ENCODE data around the gene GK. TPM values are rescaled to one million over a fixed set of nuclear protein-coding genes. Genes with fewer than 3 reads are reported as not detected.

Gene GK
- total RNA-seq, 3 donors from 2014 or later (not counting 1 experiment from before 2014, with no cell fraction given) = 5.1 to 10.2 (median 7.6) TPM

GRCh38 chrX:30690330-30690729 lies 37.1 kb downstream of the GK start:
- H3K4me1 Mint-ChIP-seq = no peaks in the 10 kb centered on the region

GRCh38 chrX:30693999-30694650 lies 40.9 kb downstream of the GK start:
- no peaks in the 10 kb centered on the region for H3K27me3 Mint-ChIP-seq (ENCODE audit: low read depth in 2 of 2)
- Histone ChIP-seq H3K27ac (ENCODE audit: low read length) (no peak overlapping the region), H3K4me3 (ENCODE audit: low read length) (no peak overlapping the region), H3K9me3 (ENCODE audit: control insufficient read depth, insufficient read depth, low read length) (no peaks in the 10 kb centered on the region), H3K4me1 (ENCODE audit: control insufficient read depth, insufficient read depth, low read length) (no peaks in the 10 kb centered on the region), H3K27me3 (ENCODE audit: control insufficient read depth, insufficient read depth, low read length) (no peaks in the 10 kb centered on the region), H3K36me3 (ENCODE audit: control insufficient read depth, insufficient read depth, low read length) (peaks cover 3% of the 10 kb centered on the region)
- DNase-seq = no peak
- no peaks in the 10 kb centered on the region for H3K4me1 Mint-ChIP-seq
- H3K36me3 Mint-ChIP-seq = no peaks in the 10 kb centered on the region
- no peaks in the 10 kb centered on the region for H3K9me3 Mint-ChIP-seq
- H3K27ac Mint-ChIP-seq = no peak overlapping the region
- 90% methylated on average over 2 of the region's 4 CpGs for WGBS (ENCODE audit: insufficient coverage)
- H3K4me3 Mint-ChIP-seq = no peak overlapping the region
- TF ChIP-seq CTCF (IDR thresholded peaks at IDR 0.05) = no peak
- intact Hi-C loops (cut with micrococcal nuclease) = no loop called here
- no peak for ATAC-seq

More at GRCh38 chrX:30690330-30690729, 37.1 kb downstream of the GK start:
- no peak for DNase-seq
- no CpG with 5 or more reads among the region's 3 CpGs for WGBS (ENCODE audit: insufficient coverage)
- H3K27me3 Mint-ChIP-seq (ENCODE audit: low read depth in 2 of 2) = no peaks in the 10 kb centered on the region
- no peak overlapping the region for H3K4me3 Mint-ChIP-seq
- intact Hi-C loops (cut with micrococcal nuclease) = no loop called here
- H3K27ac Mint-ChIP-seq = no peak overlapping the region
- TF ChIP-seq CTCF (IDR thresholded peaks at IDR 0.05) = no peak
- no peak overlapping the region for H3K4me3 ChIP-seq (ENCODE audit: low read length)
- no peaks in the 10 kb centered on the region for H3K36me3 Mint-ChIP-seq
- H3K9me3 ChIP-seq (ENCODE audit: control insufficient read depth, insufficient read depth, low read length) = no peaks in the 10 kb centered on the region
- no peak overlapping the region for H3K27ac ChIP-seq (ENCODE audit: low read length)
- no peaks in the 10 kb centered on the region for H3K4me1 ChIP-seq (ENCODE audit: control insufficient read depth, insufficient read depth, low read length)
- no peak for ATAC-seq
- H3K36me3 ChIP-seq (ENCODE audit: control insufficient read depth, insufficient read depth, low read length) = peaks cover 3% of the 10 kb centered on the region
- H3K9me3 Mint-ChIP-seq = no peaks in the 10 kb centered on the region
- H3K27me3 ChIP-seq (ENCODE audit: control insufficient read depth, insufficient read depth, low read length) = no peaks in the 10 kb centered on the region

GRCh38 chrX:30702736-30703135 lies 49.5 kb downstream of the GK start:
- Mint-ChIP-seq H3K4me1 (no peaks in the 10 kb centered on the region), H3K4me3 (no peak overlapping the region), H3K9me3 (no peaks in the 10 kb centered on the region), H3K27me3 (ENCODE audit: low read depth in 2 of 2) (no peaks in the 10 kb centered on the region), H3K27ac (no peak overlapping the region), H3K36me3 (no peaks in the 10 kb centered on the region)
- intact Hi-C loops (cut with micrococcal nuclease) = no loop called here
- no peaks in the 10 kb centered on the region for H3K27me3 ChIP-seq (ENCODE audit: control insufficient read depth, insufficient read depth, low read length)
- no peak overlapping the region for H3K4me3 ChIP-seq (ENCODE audit: low read length)
- H3K9me3 ChIP-seq (ENCODE audit: control insufficient read depth, insufficient read depth, low read length) = no peaks in the 10 kb centered on the region
- no peaks in the 10 kb centered on the region for H3K4me1 ChIP-seq (ENCODE audit: control insufficient read depth, insufficient read depth, low read length)
- DNase-seq (no peak), ATAC-seq (no peak)
- no peak for TF ChIP-seq CTCF (IDR thresholded peaks at IDR 0.05)
- H3K27ac ChIP-seq (ENCODE audit: low read length) = no peak overlapping the region
- WGBS (ENCODE audit: insufficient coverage) = 93% methylated on average over 1 of the region's 2 CpGs
- H3K36me3 ChIP-seq (ENCODE audit: control insufficient read depth, insufficient read depth, low read length) = no peaks in the 10 kb centered on the region

- Mint-ChIP-seq H3K27ac (no peak overlapping the region), H3K4me1 (no peaks in the 10 kb centered on the region), H3K9me3 (no peaks in the 10 kb centered on the region), H3K36me3 (no peaks in the 10 kb centered on the region), H3K4me3 (no peak overlapping the region), H3K27me3 (ENCODE audit: low read depth in 2 of 2) (no peaks in the 10 kb centered on the region)
- WGBS (ENCODE audit: insufficient coverage) = 96% methylated on average over 2 of the region's 3 CpGs
- DNase-seq (no peak), ATAC-seq (no peak)
- Histone ChIP-seq H3K9me3 (ENCODE audit: control insufficient read depth, insufficient read depth, low read length) (no peaks in the 10 kb centered on the region), H3K4me1 (ENCODE audit: control insufficient read depth, insufficient read depth, low read length) (no peaks in the 10 kb centered on the region), H3K4me3 (ENCODE audit: low read length) (no peak overlapping the region), H3K27ac (ENCODE audit: low read length) (no peak overlapping the region), H3K27me3 (ENCODE audit: control insufficient read depth, insufficient read depth, low read length) (no peaks in the 10 kb centered on the region), H3K36me3 (ENCODE audit: control insufficient read depth, insufficient read depth, low read length) (no peaks in the 10 kb centered on the region)
- no peak for TF ChIP-seq CTCF (IDR thresholded peaks at IDR 0.05)
- intact Hi-C loops (cut with micrococcal nuclease) = no loop called here
Measured at GRCh38 chrX:30706216-30706775, 53.1 kb downstream of the GK start.

Data from natural killer cell (primary cell).